Fibroblast of lung (primary cell): ENCODE results near the gene DOCK8.

ENCODE experiments used
- CTCF ChIP-seq, 2 donors: IDR thresholded peaks in 1 of 2; conservative IDR thresholded peaks in 1 of 2; 1 replicate in 1 of 2; 2 replicates in 1 of 2; pipeline ENCODE4 v1.5.1; 2011 to 2012; ENCODE audit warnings: low read length in 2 of 2, control low read depth in 1 of 2, inconsistent platforms in 1 of 2, low read depth in 1 of 2, mild to moderate bottlenecking in 1 of 2
- EZH2 ChIP-seq: IDR thresholded peaks from 2 replicates; pipeline ENCODE4 v1.5.1; 2012; ENCODE audit warnings: low read length, control low read depth, mild to moderate bottlenecking; ENCODE audit errors: missing control alignments

DNA sequence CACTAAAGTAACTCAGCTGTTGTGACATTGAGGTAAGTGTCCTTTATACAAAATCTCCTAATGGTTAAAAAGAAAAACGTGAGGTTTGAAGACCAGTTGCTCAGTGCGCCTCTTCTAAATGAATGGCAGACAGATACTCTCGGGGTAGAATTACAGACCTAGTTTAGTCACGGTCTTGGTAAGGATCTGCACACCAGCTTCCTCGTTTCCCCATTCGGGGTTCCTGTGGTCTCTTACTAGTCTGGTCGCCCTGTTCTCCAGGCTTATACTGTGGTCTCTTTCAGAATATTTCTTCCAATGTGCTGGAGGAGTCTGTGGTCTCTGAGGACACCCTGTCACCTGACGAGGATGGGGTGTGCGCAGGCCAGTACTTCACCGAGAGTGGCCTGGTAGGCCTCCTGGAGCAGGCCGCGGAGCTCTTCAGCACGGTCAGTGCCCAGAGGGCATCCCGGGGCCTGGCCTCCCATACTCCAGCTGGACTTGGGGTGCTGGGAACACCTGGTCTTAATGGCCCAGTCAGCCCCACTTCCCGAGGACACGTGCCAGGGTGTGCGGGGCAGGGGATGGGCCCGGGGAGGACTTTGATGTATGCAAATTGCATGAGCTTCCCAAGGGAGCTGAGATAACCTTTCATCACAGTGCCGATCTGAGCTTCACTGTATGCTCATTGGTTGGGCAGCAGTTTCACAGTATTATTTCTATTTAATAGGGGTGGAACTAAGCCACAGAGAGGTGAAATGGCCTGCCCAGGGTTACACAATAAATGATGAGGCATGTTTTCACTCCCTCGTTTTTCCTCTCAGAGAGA is 224.5 kb downstream of the DOCK8 start:
- TF ChIP-seq CTCF (conservative IDR thresholded peaks at IDR 0.05 in 1 of 2, IDR thresholded peaks at IDR 0.05 in 1 of 2; ENCODE audit: low read depth in 1 of 2, low read length in 2 of 2) (no peak), EZH2 (no peak)
